Measurements from ENCODE around the gene ROPN1B. TPM values are rescaled to one million over a fixed set of nuclear protein-coding genes. Genes with fewer than 3 reads are reported as not detected.

The ROPN1B gene
- polyA plus RNA-seq, 3 donors = not detected

- Histone ChIP-seq H3K79me2 (ENCODE audit: insufficient read depth, low read length) (no peaks in the 10 kb centered on the region), H3K4me2 (replicated peaks; ENCODE audit: extremely low read depth, low read length, poor library complexity, severe bottlenecking) (no peak overlapping the region), H3K4me1 (ENCODE audit: control insufficient read depth in 1 of 2, insufficient read depth in 2 of 2, low read length in 2 of 2) (no peaks in the 10 kb centered on the region), H4K20me1 (ENCODE audit: insufficient read depth, low read length) (no peaks in the 10 kb centered on the region), H3K27ac (ENCODE audit: low read depth in 1 of 2, low read length in 2 of 2) (no peak overlapping the region), H3K9ac (ENCODE audit: insufficient read depth, low read length, poor library complexity, severe bottlenecking) (no peak overlapping the region), H3K27me3 (ENCODE audit: control insufficient read depth in 2 of 2, insufficient read depth in 2 of 2, low read length in 2 of 2) (no peaks in the 10 kb centered on the region), H3K36me3 (replicated peaks in 1 of 2; ENCODE audit: control insufficient read depth in 1 of 2, insufficient read depth in 2 of 2, low read length in 2 of 2) (peaks cover 0 to 7% of the 10 kb centered on the region in 2 donors), H3K4me3 (replicated peaks in 1 of 3; ENCODE audit: low read depth in 2 of 3, low read length in 3 of 3) (no peak overlapping the region), H2AFZ (ENCODE audit: insufficient read depth, low read depth, low read length, poor library complexity, severe bottlenecking) (no peak overlapping the region), H3K9me3 (replicated peaks in 1 of 2; ENCODE audit: control insufficient read depth in 1 of 2, insufficient read depth in 1 of 2, low read length in 2 of 2) (no peaks in the 10 kb centered on the region)
- 97% methylated on average over 7 of the region's 8 CpGs for WGBS (ENCODE audit: insufficient coverage)
- H3K27ac Mint-ChIP-seq = no peak overlapping the region
- TF ChIP-seq CTCF (IDR thresholded peaks at IDR 0.05) = no peak
- intact Hi-C loops (cut with micrococcal nuclease) = no loop called here
- H3K4me1 Mint-ChIP-seq = no peaks in the 10 kb centered on the region
- DNase-seq = no peak
- H3K36me3 Mint-ChIP-seq = peaks cover 35 to 65% of the 10 kb centered on the region in 2 donors
- H3K9me3 Mint-ChIP-seq = peaks cover 0 to 5% (median 0%) of the 10 kb centered on the region in 7 donors
- H3K4me3 Mint-ChIP-seq = no peak overlapping the region
- H3K27me3 Mint-ChIP-seq (ENCODE audit: low read depth in 3 of 3) = peaks cover 0 to 2% (median 1%) of the 10 kb centered on the region in 3 donors
These were observed 47.6 kb downstream of the ROPN1B start for GRCh38 chr3:126016616-126017015.

GRCh38 chr3:126017362-126017761 lies 48.4 kb downstream of the ROPN1B start:
- Histone ChIP-seq H3K4me3 (replicated peaks in 1 of 3; ENCODE audit: low read depth in 2 of 3, low read length in 3 of 3) (no peak overlapping the region), H3K4me1 (ENCODE audit: control insufficient read depth in 1 of 2, insufficient read depth in 2 of 2, low read length in 2 of 2) (no peaks in the 10 kb centered on the region), H3K36me3 (replicated peaks in 1 of 2; ENCODE audit: control insufficient read depth in 1 of 2, insufficient read depth in 2 of 2, low read length in 2 of 2) (peaks cover 0 to 2% of the 10 kb centered on the region in 2 donors), H3K27ac (ENCODE audit: low read depth in 1 of 2, low read length in 2 of 2) (no peak overlapping the region), H4K20me1 (ENCODE audit: insufficient read depth, low read length) (no peaks in the 10 kb centered on the region), H3K4me2 (replicated peaks; ENCODE audit: extremely low read depth, low read length, poor library complexity, severe bottlenecking) (no peak overlapping the region), H3K9ac (ENCODE audit: insufficient read depth, low read length, poor library complexity, severe bottlenecking) (no peak overlapping the region), H3K79me2 (ENCODE audit: insufficient read depth, low read length) (no peaks in the 10 kb centered on the region), H3K9me3 (replicated peaks in 1 of 2; ENCODE audit: control insufficient read depth in 1 of 2, insufficient read depth in 1 of 2, low read length in 2 of 2) (no peaks in the 10 kb centered on the region), H2AFZ (ENCODE audit: insufficient read depth, low read depth, low read length, poor library complexity, severe bottlenecking) (no peak overlapping the region), H3K27me3 (ENCODE audit: control insufficient read depth in 2 of 2, insufficient read depth in 2 of 2, low read length in 2 of 2) (no peaks in the 10 kb centered on the region)
- TF ChIP-seq CTCF (IDR thresholded peaks at IDR 0.05) = no peak
- intact Hi-C loops (cut with micrococcal nuclease) = no loop called here
- DNase-seq = no peak
- Mint-ChIP-seq H3K27ac (no peak overlapping the region), H3K27me3 (ENCODE audit: low read depth in 3 of 3) (peaks cover 0 to 1% (median 0%) of the 10 kb centered on the region in 3 donors), H3K4me3 (no peak overlapping the region), H3K4me1 (no peaks in the 10 kb centered on the region), H3K36me3 (peaks cover 30 to 64% of the 10 kb centered on the region in 2 donors), H3K9me3 (peaks cover 0 to 5% (median 0%) of the 10 kb centered on the region in 7 donors)
- WGBS (ENCODE audit: insufficient coverage) = 97% methylated on average over 8 of the region's 9 CpGs
